Measurements from ENCODE around the gene TMTC1. TPM values are rescaled to one million over a fixed set of nuclear protein-coding genes. Genes with fewer than 3 reads are reported as not detected.
"Not testable (repeated sequence)": the region's sequence is repeated elsewhere in the genome, so short reads cannot be mapped to it uniquely, and the experiment has no call there.

The TMTC1 gene
- total RNA-seq, 1 donor from 2014 or later: 24.8 TPM

DNA sequence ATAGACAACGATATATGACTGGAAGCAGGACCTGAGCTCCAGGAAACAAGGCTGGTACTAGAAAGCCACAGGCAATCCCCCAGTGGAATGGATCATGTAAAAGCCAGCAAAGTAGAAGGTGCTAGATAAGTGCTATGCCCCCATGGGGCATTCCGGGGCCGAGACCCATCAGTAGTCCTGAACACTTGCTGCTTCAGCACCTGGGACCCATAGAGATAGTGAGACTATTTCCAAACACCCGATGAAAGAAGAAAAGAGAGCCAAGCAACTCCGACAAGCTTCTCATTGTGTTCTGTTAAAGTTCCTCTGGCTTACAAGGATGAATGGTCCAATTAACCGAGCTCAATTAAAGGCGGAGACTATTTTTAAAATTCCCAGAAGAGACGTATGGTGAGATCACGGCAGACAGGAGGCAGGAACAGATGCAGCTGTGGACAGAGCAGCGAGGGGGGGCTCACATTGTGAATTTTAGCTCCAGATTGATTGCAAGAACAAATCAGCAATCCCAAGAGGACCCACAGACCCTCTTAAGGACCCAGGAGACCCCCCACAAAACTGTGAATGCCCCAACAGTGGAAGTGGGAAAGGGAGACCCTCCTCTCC is 143.7 kb downstream of the TMTC1 start:
- ATAC-seq (no peak), DNase-seq (no peak)
- no peaks in the 10 kb centered on the region for H3K9me3 ChIP-seq
- no peaks in the 10 kb centered on the region for H3K27me3 ChIP-seq (ENCODE audit: low read depth)
- no peaks in the 10 kb centered on the region for H3K4me1 ChIP-seq
- no peaks in the 10 kb centered on the region for H3K36me3 ChIP-seq
- H3K27ac ChIP-seq: no peak overlapping the region
- TF ChIP-seq CTCF (IDR thresholded peaks at IDR 0.05): no peak
- H3K4me3 ChIP-seq: no peak overlapping the region
- intact Hi-C loops (cut with DNase I): no loop called here

DNA sequence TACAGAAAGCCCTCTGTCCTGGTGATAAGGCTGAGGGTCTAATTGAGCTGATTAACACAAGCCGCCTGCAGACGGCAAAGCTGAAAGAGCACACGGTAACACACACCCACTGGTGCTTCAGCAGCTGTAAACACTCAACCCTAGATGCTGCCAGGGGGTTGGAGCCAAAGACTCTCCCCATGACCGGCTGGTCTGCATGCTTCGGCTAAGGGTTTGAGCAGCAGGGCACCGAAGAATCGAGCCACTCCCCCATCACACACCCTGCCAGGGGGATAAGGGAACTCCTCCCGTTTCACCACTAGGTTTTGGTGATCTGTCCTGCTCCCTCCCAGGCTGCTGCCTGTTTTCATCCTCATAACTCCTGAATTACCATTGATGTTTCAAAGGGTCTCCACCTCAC is 145.2 kb downstream of the TMTC1 start:
- Histone ChIP-seq H3K4me1 (no peaks in the 10 kb centered on the region), H3K27me3 (ENCODE audit: low read depth) (no peaks in the 10 kb centered on the region), H3K36me3 (no peaks in the 10 kb centered on the region), H3K4me3 (no peak overlapping the region), H3K27ac (no peak overlapping the region), H3K9me3 (no peaks in the 10 kb centered on the region)
- no peak for TF ChIP-seq CTCF (IDR thresholded peaks at IDR 0.05)
- no peak for DNase-seq
- intact Hi-C loops (cut with DNase I): no loop called here
- peak in 1 of 2 donors; percentile 19 for ATAC-seq

DNA sequence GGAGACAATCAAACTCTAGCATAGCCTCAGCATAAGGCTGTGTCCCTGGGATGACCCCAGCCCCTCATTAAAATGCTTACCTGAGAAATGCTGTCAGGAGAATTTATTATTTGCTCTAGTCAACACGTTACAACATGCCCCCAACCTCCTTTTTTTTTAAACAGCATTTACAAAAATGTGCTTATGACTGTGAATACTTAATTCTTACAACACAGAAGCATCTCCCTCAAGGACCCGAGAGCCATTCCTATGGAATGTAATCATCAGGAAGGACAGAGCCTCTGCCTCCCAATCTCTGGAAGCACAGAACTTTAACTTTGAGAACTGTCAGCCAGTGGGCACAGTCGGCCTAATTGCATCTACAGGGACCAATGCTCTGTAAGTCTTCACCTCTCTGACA is 149.7 kb downstream of the TMTC1 start:
- DNase-seq: no peak
- Histone ChIP-seq H3K27ac (no peak overlapping the region), H3K27me3 (ENCODE audit: low read depth) (no peaks in the 10 kb centered on the region), H3K36me3 (no peaks in the 10 kb centered on the region), H3K9me3 (no peaks in the 10 kb centered on the region), H3K4me1 (no peaks in the 10 kb centered on the region), H3K4me3 (no peak overlapping the region)
- ATAC-seq: no peak
- intact Hi-C loops (cut with DNase I): no loop called here
- TF ChIP-seq CTCF (IDR thresholded peaks at IDR 0.05): no peak

DNA sequence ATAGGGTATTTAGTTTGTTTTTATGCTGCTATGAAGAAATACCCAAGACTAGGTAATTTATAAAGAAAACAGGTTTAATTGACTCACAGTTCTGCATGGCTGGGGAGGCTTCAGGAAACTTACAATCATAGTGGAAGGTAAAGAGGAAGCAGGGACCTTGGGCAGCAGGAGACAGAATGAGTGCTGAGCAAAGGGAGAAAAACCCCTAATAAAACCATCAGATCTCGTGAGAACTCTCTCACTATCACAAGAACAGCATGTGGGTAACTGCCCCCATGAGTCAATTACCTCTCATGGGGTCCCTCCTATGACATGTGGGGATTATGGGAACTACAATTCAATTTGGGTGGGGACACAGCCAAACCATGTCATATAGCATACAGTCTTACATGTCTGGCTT is 153.6 kb downstream of the TMTC1 start:
- DNase-seq; H3K36me3 ChIP-seq; ATAC-seq; H3K9me3 ChIP-seq; intact Hi-C loops (cut with DNase I); H3K27ac ChIP-seq; H3K27me3 ChIP-seq (ENCODE audit: low read depth); H3K4me1 ChIP-seq; H3K4me3 ChIP-seq: not testable (repeated sequence)

DNA sequence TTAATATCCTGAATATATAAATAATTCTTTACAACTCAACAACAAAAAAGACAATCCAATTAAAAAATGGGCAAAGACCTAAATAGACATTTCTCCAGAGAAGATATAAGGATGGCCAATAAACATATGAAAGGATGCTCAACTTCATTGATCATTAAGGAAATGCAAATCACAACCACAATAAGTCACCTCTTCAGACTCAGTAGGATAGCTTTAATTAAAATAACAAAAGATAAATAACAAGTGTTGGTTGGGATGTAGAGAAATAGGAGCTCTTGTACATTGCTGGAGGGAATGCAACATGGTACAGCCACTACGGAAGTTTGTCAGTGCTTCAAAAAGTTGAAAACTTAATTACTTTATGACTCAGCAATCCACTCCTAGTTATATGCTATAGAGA is 156.5 kb downstream of the TMTC1 start:
- Histone ChIP-seq H3K9me3 (no peaks in the 10 kb centered on the region), H3K4me3 (no peak overlapping the region), H3K27me3 (ENCODE audit: low read depth) (no peaks in the 10 kb centered on the region), H3K4me1 (no peaks in the 10 kb centered on the region), H3K27ac (no peak overlapping the region), H3K36me3 (no peaks in the 10 kb centered on the region)
- DNase-seq (no peak), ATAC-seq (no peak)
- intact Hi-C loops (cut with DNase I): no loop called here
- no peak for TF ChIP-seq CTCF (IDR thresholded peaks at IDR 0.05)

DNA sequence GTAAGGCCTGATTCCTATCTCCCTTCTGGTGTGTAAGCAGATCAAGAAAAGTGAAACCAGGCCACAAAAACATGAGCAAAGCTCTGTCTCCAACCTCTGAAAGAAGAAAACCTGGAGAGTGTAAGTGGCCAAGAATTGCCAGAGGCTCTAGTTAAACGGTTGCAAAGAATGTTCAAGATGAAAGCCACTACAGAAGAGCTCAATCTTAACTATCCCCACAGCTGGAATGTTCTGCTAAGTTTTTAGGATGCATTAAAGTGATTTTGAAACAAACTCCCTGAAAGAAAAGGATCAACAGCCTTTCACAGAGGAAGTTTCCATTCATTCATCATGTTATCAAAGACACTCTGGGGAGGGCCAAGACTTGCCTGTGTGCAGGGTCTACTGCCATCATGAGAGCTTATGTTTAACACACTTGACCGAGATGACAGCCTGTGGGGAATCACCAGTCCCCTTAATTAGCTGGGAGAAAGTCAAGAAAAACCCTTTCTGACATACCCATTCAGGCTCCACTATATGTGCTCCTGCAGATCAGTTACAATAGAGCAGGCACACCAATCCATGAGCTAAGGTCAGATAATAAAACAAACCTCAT is 158.3 kb downstream of the TMTC1 start:
- H3K4me3 ChIP-seq: no peak overlapping the region
- no peak for DNase-seq
- H3K4me1 ChIP-seq: no peaks in the 10 kb centered on the region
- H3K27ac ChIP-seq: no peak overlapping the region
- no peak for ATAC-seq
- intact Hi-C loops (cut with DNase I): no loop called here
- H3K27me3 ChIP-seq (ENCODE audit: low read depth): no peaks in the 10 kb centered on the region
- H3K9me3 ChIP-seq: no peaks in the 10 kb centered on the region
- TF ChIP-seq CTCF (IDR thresholded peaks at IDR 0.05): no peak
- no peaks in the 10 kb centered on the region for H3K36me3 ChIP-seq

Measured in lower lobe of right lung (tissue), 2 donors.